AG09309 (cell line): ENCODE measurements around the gene JUNB.

Source experiments
- DNase-seq: peaks from one replicate; pipeline ENCODE4 v3.0.0-alpha.2; 2010; ENCODE audit warnings: low read depth
- H3K4me3 ChIP-seq: 2 replicates; pipeline ENCODE4 v1.5.1; 2011; ENCODE audit warnings: mild to moderate bottlenecking, low read depth, low read length, moderate library complexity; ENCODE audit not compliant: control insufficient read depth
- CTCF ChIP-seq: IDR thresholded peaks from 2 replicates; pipeline ENCODE4 v1.5.1; 2011; ENCODE audit warnings: mild to moderate bottlenecking, low read depth, low read length, inconsistent platforms; ENCODE audit not compliant: insufficient read depth, control insufficient read depth; ENCODE audit errors: missing control alignments

JUNB gene

GRCh38 chr19:12773571-12773970 lies 17.7 kb upstream of the JUNB start:
- H3K4me3 ChIP-seq, result no peak overlapping the region
- peak; percentile 52 for TF ChIP-seq CTCF
- DNase-seq, result no peak

GRCh38 chr19:12774588-12775555 lies 16.4 kb upstream of the JUNB start, which contains the start of gene HOOK2:
TSS of gene HOOK2 (minus strand) at chr19:12775552. CDS start at chr19:12775449, 103 bp downstream.
- TF ChIP-seq CTCF, result no peak
- H3K4me3 ChIP-seq, result peak within 1 kb of the TSS; percentile 85
- no peak for DNase-seq

GRCh38 chr19:12777217-12778016 lies 13.9 kb upstream of the JUNB start:
- TF ChIP-seq CTCF, result peak; percentile 97
- DNase-seq, result no peak
- peak overlapping the region; percentile 72 for H3K4me3 ChIP-seq

- TF ChIP-seq CTCF, result no peak
- peak overlapping the region; percentile 72 for H3K4me3 ChIP-seq
- no peak for DNase-seq
Measured at GRCh38 chr19:12778017-12778904, 13.0 kb upstream of the JUNB start.

- H3K4me3 ChIP-seq, result peak overlapping the region; percentile 72
- DNase-seq, result no peak
- no peak for TF ChIP-seq CTCF
Measured at GRCh38 chr19:12778905-12779161, 12.5 kb upstream of the JUNB start.

- H3K4me3 ChIP-seq, result peak overlapping the region; percentile 72
- no peak for DNase-seq
- TF ChIP-seq CTCF, result no peak
Measured at GRCh38 chr19:12779162-12779993, 11.9 kb upstream of the JUNB start.
